Activated T-cell treated with anti-CD3 and anti-CD28 coated beads, Interleukin-2, amount 50 U/mL, for 48 hours (primary cell): ENCODE data around the gene ADCY9.
"Not testable (repeated sequence)": the region's sequence is repeated elsewhere in the genome, so short reads cannot be mapped to it uniquely, and the experiment has no call there.

Experiments
- DNase-seq, 2 experiments: peaks; one replicate each; pipeline ENCODE4 v3.0.0-alpha.2; 2020

ADCY9 gene

GRCh38 chr16:4092547-4093265 lies 23.5 kb downstream of the ADCY9 start:
- DNase-seq = no peak

- DNase-seq = no peak
These were observed 24.8 kb downstream of the ADCY9 start for GRCh38 chr16:4091240-4092012.

GRCh38 chr16:4090351-4090851 lies 25.8 kb downstream of the ADCY9 start:
- DNase-seq = no peak

DNA sequence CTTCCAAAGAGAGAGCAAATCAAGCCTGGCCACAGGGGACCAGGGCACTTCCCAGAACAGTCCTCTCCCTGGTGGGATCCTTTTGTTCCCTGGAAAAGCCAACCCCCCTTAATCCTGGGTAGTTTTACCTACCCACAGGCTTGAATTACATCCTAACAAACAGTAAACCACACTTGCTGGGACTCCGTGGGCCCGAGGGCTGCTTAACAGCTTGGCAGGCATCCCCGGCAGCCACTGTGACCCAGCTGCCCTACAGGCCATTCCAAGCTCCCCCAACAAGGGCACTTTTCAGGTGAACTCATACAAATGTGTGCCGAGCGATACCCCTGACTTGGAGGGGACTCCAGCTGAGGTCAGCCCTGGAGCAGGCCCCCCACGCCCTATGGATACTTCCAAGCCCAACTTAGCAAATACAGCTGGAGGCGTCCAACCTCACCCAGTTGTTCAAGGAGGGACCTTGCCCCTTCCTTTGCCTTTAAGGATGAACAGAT lies 26.4 kb downstream of the ADCY9 start:
- DNase-seq = no peak

GRCh38 chr16:4089251-4089810 lies 26.9 kb downstream of the ADCY9 start:
- no peak for DNase-seq

DNA sequence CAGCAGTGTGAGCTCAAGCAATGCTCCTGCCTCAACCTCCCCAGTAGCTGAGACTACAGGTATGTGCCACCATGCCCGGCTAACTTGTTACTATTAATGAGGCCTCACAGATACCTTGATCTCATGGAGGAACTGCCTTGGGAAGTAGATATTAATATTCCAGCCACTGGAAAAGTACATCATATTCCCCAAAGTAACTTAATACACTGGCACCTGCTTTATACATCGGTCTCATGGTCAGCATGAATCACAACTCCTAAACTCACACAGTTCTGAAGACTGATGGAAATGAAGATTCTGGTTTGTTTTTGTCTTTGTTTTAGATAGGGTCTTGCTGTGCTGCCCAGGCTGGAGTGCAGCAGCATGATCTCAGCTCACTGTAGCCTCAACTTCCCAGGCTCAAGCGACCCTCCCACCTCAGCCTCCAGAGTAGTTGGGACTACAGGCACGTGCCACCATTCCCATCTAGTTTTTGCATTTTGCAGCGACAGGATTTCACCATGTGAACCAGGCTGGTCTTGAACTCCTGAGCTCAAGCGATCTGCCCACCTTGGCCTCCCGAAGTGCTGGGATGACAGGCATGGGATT lies 28.2 kb downstream of the ADCY9 start:
- no peak for DNase-seq

- DNase-seq = no peak
These were observed 28.9 kb downstream of the ADCY9 start for GRCh38 chr16:4087099-4087885.

- DNase-seq = no peak
These were observed 30.1 kb downstream of the ADCY9 start for GRCh38 chr16:4086153-4086552.

DNA sequence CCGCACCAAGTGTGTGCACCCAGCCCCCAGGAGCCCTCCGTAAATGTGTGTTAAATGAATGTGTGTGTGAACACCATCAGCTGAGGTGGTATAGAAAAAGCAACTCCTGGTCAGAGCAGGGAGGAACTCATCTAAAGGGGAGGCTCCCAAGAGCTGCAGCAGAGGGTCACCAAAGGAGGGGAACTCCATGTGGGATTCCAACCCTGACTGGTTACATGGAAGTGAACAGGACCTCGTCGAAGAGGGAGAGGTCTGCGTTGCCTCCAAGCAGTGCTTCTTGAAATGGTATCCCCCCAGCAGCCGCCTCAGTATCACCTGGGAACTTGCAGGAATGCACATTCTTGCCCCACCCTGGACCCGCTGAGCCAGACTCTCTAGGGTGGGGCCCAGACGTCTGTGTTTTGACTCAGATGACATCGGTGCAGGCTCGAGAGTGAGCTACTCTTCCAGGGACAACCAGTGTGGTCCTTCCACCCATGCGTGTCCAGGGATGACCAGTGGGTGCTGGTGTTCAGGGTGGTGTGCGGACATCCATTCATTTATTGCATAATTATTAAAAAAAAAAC lies 30.8 kb downstream of the ADCY9 start:
- no peak for DNase-seq

DNA sequence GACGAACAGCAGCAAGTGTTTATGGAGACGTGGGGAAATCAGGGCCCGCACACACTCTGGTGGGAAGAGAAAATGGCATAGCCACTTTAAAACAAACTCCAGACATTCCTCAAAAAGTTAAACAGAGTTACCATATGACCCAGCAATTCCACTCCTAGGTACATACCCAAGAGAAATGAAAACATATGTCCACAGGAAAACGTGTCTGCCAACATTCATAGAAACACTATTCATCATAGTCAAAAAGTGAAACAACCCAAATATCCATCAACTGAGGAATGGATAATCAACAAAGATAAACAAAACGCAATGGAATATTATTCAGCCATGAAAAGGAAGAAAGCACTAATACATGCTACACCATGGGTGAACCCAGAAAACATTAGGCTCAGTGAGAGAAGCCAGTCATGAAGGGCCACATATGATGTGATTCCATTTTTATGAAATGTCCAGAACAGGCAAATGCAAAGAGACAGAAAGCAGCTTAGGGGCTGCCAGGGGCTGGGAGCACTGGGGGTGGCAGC lies 32.8 kb downstream of the ADCY9 start:
- DNase-seq = no peak

- DNase-seq = no peak
These were observed 33.7 kb downstream of the ADCY9 start for GRCh38 chr16:4082474-4083044.

GRCh38 chr16:4081521-4082021 lies 34.7 kb downstream of the ADCY9 start:
- DNase-seq = peak; percentile 40 to 50

DNA sequence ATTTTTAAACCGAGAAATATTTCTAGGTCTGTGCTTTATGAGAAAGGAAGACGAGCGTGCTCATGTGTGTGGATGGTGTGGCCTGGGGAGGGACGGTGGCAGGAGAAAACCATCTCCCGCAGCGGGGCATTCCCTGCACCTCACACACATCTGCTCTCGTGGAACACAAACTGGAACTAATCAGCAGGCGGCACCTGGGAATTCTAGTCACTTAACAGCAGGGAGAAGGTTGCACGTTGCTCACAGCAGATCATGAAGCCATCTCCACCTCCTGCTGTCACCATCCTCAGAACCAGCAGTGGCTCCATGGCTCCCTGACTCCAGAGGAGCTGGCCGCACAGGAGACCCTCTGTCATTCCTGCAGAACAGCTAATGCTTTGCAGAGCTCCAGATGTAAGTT lies 35.2 kb downstream of the ADCY9 start:
- DNase-seq = no peak

- DNase-seq = peak in 1 of 2 experiments; percentile 26
These were observed 39.0 kb downstream of the ADCY9 start for GRCh38 chr16:4077174-4077649.

GRCh38 chr16:4075534-4075933 lies 40.7 kb downstream of the ADCY9 start:
- no peak for DNase-seq

DNA sequence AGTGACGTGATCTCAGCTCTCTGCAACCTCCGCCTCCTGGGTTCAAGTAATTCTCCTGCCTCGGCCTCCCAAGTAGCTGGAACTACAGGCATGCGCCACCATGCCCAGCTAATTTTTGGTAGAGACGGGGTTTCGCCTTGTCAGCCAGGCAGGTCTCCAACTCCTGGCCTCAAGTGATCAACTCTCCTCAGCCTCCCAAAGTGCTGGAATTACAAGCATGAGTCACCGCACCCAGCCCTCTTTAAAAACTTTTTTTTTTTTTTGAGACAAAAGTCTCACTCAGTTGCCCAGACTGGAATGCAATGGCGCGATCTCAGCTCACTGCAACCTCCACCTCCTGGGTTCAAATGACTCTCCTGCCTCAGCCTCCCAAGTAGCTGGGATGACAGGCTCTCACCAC lies 43.1 kb downstream of the ADCY9 start:
- not testable (repeated sequence) for DNase-seq

DNA sequence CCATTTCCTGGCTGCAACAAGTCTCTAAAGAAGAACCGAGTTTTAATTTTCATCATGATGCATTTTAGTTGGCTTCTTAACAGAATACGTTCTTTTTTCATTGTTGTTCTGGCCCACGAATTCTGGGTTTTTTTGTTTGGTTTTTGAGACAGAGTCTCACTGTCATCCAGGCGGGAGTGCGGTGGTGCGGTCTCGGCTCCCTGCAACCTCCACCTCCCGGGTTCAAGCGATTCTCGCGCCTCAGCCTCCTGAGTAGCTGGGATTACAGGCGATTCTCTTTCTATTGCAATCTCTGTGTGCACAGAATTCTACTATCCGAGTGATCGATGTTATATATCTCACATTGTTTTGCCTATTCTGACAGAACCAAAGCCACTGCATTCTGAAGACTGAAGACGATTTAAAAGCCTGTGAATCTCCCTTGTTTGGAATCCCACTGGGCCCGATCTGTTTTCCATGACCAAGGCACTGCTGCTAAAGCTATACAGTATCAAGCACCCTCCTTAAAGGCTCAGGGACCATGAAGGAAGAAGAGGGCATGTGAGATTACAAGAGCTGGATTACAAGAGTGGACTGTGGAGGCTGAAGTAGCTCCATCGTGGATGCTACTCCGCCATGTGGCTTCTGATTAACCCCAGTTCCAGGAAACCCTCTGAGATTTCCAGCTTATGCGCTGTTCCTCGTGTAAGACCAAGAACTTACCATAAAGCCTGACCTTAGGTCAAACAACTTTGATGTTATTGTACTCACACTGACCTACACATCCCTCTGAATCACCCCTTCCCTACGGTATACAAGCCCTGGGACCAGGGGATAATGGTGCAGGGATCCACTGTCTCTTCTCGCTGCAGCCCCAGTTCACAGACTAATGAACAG lies 44.3 kb downstream of the ADCY9 start:
- DNase-seq = no peak

DNA sequence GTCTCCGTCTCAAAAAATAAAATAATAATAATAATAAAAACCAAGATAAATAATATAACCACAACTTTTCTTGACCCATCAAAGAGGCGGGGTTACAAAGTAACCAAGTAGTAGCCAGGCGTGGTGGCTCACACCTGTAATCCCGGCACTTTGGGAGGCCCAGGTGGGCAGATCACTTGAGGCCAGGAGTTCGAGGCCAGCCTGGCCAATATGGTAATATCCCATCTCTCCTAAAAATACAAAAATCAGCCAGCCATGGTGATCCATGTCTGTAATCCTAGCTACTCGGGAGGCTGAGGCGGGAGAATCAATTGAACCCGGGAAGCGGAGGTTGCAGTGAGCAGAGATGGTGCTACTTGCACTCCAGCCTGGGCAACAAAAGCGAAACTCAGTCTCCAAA lies 45.3 kb downstream of the ADCY9 start:
- no peak for DNase-seq

DNA sequence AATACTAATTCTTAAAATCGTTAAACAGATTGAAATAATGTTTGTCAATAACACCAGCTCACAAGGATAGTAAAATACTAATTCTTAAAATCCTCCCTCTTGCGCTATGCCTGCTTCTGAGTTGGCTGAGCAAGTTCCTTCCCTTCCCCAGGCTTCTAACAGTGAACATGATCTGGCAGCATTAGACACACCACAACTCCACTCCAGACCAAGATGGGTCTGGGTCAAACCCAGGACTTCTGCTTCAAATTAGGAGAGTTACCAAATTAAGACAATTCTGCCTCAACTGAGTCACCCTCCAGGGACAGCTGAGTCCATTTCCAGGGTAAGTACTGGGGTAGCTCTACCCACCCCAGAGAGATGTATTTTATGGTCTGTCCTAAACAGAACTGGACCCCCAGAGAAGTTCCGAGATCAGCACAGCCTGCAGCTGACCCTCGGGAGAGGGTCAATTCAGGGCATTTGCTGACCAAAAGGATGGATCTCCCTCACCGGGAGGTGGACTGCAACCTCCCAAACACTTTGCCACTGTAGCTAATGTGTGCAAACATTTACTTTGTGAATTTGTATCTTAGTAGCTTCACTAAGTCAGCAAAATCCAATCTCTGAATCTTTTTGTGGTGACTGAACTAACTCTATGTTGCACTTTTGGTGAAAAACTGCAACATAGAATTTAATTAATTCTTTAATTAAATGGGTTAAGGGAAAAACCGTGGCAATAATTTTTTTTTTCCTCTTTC lies 48.8 kb downstream of the ADCY9 start:
- DNase-seq = no peak
